H1 (cell line): ENCODE results near the gene ZNF280B.

ENCODE experiments used
- CHD2 ChIP-seq: IDR thresholded peaks from 2 replicates; pipeline ENCODE4 v1.6.1; 2012; ENCODE audit warnings: low read length, improper control_type of control experiment
- CTCF ChIP-seq, 3 experiments: IDR thresholded peaks; 1 replicate in 2 of 3; 2 replicates in 1 of 3; pipeline versions ENCODE4 v1.5.1 to v1.6.1; 2011; ENCODE audit warnings: low read length in 3 of 3, mild to moderate bottlenecking in 3 of 3, inconsistent platforms in 2 of 3, low read depth in 1 of 3, moderate library complexity in 1 of 3; ENCODE audit not compliant: insufficient read depth in 1 of 3; ENCODE audit errors: control extremely low read depth in 1 of 3
- JUN ChIP-seq: IDR thresholded peaks from 2 replicates; pipeline ENCODE4 v1.6.1; 2011; ENCODE audit warnings: low read depth, mild to moderate bottlenecking, improper control_type of control experiment, low read length

- TF ChIP-seq CHD2 = no peak
- TF ChIP-seq CTCF (IDR thresholded peaks at IDR 0.05; ENCODE audit: control extremely low read depth in 1 of 3, insufficient read depth in 1 of 3, low read depth in 1 of 3, low read length in 3 of 3) = no peak
- TF ChIP-seq JUN = no peak
Measured at GRCh38 chr22:22480940-22481339, 27.6 kb downstream of the ZNF280B start.
